Trophoblast cell (in vitro differentiated cells and primary cell): ENCODE measurements around the gene GAP43.

Experiments used
- DNase-seq, 2 donors: peaks; one replicate each; pipeline ENCODE4 v3.0.0-alpha.2; 2016
- H2AFZ ChIP-seq: 2 replicates; pipeline ENCODE4 v1.6.1; 2013; ENCODE audit warnings: low read length, moderate library complexity, mild to moderate bottlenecking; ENCODE audit not compliant: insufficient read depth, poor library complexity
- H2AK5ac ChIP-seq: 2 replicates; pipeline ENCODE4 v1.6.1; 2013; ENCODE audit warnings: mild to moderate bottlenecking, low read length
- H2BK120ac ChIP-seq: 2 replicates; pipeline ENCODE4 v1.6.1; 2013; ENCODE audit warnings: low read length, mild to moderate bottlenecking, moderate library complexity; ENCODE audit not compliant: insufficient read depth, poor library complexity
- H2BK12ac ChIP-seq: 2 replicates; pipeline ENCODE4 v1.6.1; 2013; ENCODE audit warnings: mild to moderate bottlenecking, low read length, moderate library complexity
- H2BK5ac ChIP-seq: 2 replicates; pipeline ENCODE4 v1.6.1; 2013; ENCODE audit warnings: low read length, low read depth, moderate library complexity, mild to moderate bottlenecking; ENCODE audit not compliant: poor library complexity
- H3K14ac ChIP-seq: 2 replicates; pipeline ENCODE4 v1.6.1; 2013; ENCODE audit warnings: mild to moderate bottlenecking, low read length
- H3K18ac ChIP-seq: 2 replicates; pipeline ENCODE4 v1.6.1; 2013; ENCODE audit warnings: mild to moderate bottlenecking, low read length
- H3K23ac ChIP-seq: 2 replicates; pipeline ENCODE4 v1.6.1; 2013; ENCODE audit warnings: low read length
- H3K27ac ChIP-seq: 2 replicates; pipeline ENCODE4 v1.5.1; 2013; ENCODE audit warnings: low read depth, mild to moderate bottlenecking, inconsistent platforms, low read length, moderate library complexity
- H3K27me3 ChIP-seq: 2 replicates; pipeline ENCODE4 v1.6.1; 2013; ENCODE audit warnings: inconsistent platforms, mild to moderate bottlenecking, low read length, moderate library complexity; ENCODE audit not compliant: insufficient read depth
- H3K36me3 ChIP-seq, 2 experiments: 1 replicate in 1 of 2; 2 replicates in 1 of 2; pipeline ENCODE4 v1.6.1; 2013; ENCODE audit warnings: low read length in 2 of 2, mild to moderate bottlenecking in 2 of 2, moderate library complexity in 1 of 2; ENCODE audit not compliant: insufficient read depth in 2 of 2, control insufficient read depth in 1 of 2
- H3K4ac ChIP-seq: 2 replicates; pipeline ENCODE4 v1.6.1; 2013; ENCODE audit warnings: low read depth, mild to moderate bottlenecking, low read length, moderate library complexity
- H3K4me1 ChIP-seq, 2 experiments: 1 replicate in 1 of 2; 2 replicates in 1 of 2; pipeline ENCODE4 v1.6.1; 2013; ENCODE audit warnings: low read length in 2 of 2, mild to moderate bottlenecking in 2 of 2, moderate library complexity in 1 of 2; ENCODE audit not compliant: insufficient read depth in 2 of 2, control insufficient read depth in 1 of 2
- H3K4me2 ChIP-seq: 2 replicates; pipeline ENCODE4 v1.6.1; 2013; ENCODE audit warnings: inconsistent platforms, mild to moderate bottlenecking, low read length, moderate library complexity
- H3K4me3 ChIP-seq: 2 replicates; pipeline ENCODE4 v1.5.1; 2013; ENCODE audit warnings: mild to moderate bottlenecking, low read depth, low read length, inconsistent platforms
- H3K79me1 ChIP-seq: one replicate; pipeline ENCODE4 v1.6.1; 2013; ENCODE audit warnings: low read length
- H3K79me2 ChIP-seq: 2 replicates; pipeline ENCODE4 v1.6.1; 2013; ENCODE audit warnings: low read length, mild to moderate bottlenecking; ENCODE audit not compliant: control insufficient read depth, insufficient read depth, poor library complexity
- H3K9ac ChIP-seq: 2 replicates; pipeline ENCODE4 v1.6.1; 2013; ENCODE audit warnings: mild to moderate bottlenecking, low read length
- H3K9me3 ChIP-seq: 2 replicates; pipeline ENCODE4 v1.6.1; 2013; ENCODE audit warnings: low read depth, mild to moderate bottlenecking, control low read depth, inconsistent platforms, low read length; ENCODE audit not compliant: insufficient read depth
- H4K12ac ChIP-seq: 2 replicates; pipeline ENCODE4 v1.6.1; 2013; ENCODE audit warnings: low read depth, mild to moderate bottlenecking, low read length, moderate library complexity
- H4K8ac ChIP-seq: 2 replicates; pipeline ENCODE4 v1.6.1; 2013; ENCODE audit warnings: low read depth, mild to moderate bottlenecking, low read length, moderate library complexity
- H4K91ac ChIP-seq: one replicate; pipeline ENCODE4 v1.6.1; 2013; ENCODE audit warnings: low read depth, mild to moderate bottlenecking, low read length, moderate library complexity
- WGBS: extraction: QIAGEN DNeasy Blood & Tissue Kit; methylation state at CpG from one replicate; pipeline ENCODE4 v1.1.7; 2013; ENCODE audit warnings: missing lambda C conversion rate; ENCODE audit not compliant: insufficient read length, insufficient coverage; ENCODE audit errors: extremely low coverage; 5-methylcytosine and 5-hydroxymethylcytosine counted together

The GAP43 gene

DNA sequence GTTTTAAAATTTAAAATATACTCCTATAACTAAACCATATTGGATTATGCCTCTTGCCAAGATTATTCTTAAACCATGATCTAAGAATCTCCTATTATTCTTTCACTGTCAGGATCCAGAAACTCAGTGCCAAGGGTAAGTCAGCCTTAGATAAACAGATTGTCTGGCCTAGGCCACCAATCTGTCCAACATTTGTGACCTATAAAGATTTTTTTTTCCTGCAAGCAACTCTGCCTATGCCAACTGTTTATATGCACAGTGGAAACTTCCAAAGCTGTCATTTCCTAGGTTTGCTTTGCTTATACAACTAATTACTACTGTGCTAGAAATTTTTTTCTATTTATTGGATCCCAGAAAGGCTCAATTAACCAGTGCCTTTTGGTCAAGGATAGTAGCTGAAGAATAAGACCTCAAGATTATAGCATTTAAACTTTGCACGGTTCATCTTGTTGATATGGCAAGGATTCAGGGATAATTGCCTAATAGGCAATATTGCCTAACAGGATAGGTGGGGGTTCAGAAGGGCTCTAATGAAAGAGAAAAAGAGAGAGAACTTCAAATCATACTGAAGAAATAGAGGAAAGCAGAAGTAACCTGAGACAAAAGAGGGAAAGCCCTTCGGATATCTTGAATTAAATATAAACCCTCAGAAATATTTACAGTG is 22.8 kb downstream of the GAP43 start:
- Histone ChIP-seq H4K91ac (no peak overlapping the region), H3K9me3 (no peaks in the 10 kb centered on the region), H3K79me2 (no peaks in the 10 kb centered on the region), H3K27ac (no peak overlapping the region), H3K14ac (no peak overlapping the region), H4K8ac (no peak overlapping the region), H3K4me2 (no peak overlapping the region), H3K4me3 (no peak overlapping the region), H3K36me3 (no peaks in the 10 kb centered on the region), H2BK120ac (no peak overlapping the region), H3K18ac (no peak overlapping the region), H3K9ac (no peak overlapping the region), H4K12ac (no peak overlapping the region), H3K79me1 (no peaks in the 10 kb centered on the region), H2AK5ac (no peak overlapping the region), H2BK5ac (no peak overlapping the region), H3K27me3 (no peaks in the 10 kb centered on the region), H3K23ac (no peak overlapping the region), H3K4me1 (no peaks in the 10 kb centered on the region), H2BK12ac (no peak overlapping the region), H3K4ac (no peak overlapping the region), H2AFZ (no peak overlapping the region)
- no peak for DNase-seq
- no CpG with 5 or more reads among the region's 2 CpGs for WGBS

DNA sequence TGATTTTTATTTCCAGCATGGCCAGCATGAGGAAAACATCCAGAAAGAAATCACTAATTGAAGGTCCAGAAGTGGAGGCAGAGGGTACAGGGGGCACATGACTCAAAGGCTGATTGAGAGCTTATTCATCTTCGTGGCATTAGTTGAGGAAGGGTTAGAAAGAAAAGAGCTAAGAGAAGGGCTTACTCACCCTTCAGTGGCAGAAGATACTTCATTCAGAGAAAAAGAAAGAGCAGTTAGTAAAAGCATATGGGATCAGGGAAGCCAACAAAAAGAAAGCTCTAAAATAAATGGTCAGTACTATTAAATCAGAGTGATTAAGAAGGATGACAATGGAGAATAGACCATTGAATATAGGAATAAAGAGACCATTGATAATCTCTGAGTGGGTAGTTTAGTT is 25.2 kb downstream of the GAP43 start:
- no CpG with 5 or more reads among the region's 1 CpG for WGBS
- H2AK5ac ChIP-seq, result no peak overlapping the region

DNA sequence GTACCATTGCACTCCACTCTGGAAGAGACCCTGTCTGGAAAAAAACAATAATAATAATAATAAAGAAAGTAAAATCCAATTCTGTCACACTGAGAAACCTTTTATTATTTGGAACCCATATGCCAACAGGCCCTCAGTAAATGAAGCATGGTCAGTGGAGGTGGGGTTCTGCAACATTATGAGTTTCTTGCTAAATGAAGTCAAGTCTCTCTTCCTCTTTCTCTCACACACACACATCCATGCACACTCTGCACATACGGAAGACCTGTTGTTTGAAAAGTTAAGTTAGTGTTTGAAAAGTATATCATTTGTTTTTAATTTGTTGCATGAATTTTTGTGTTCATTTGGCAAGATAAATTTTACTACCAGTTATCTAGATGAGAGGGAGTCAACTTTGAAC is 27.8 kb downstream of the GAP43 start:
- Histone ChIP-seq H2AFZ (no peak overlapping the region), H3K18ac (no peak overlapping the region), H3K36me3 (no peaks in the 10 kb centered on the region), H2BK5ac (no peak overlapping the region), H3K14ac (no peak overlapping the region), H4K8ac (no peak overlapping the region), H3K79me1 (no peaks in the 10 kb centered on the region), H3K4me1 (no peaks in the 10 kb centered on the region), H3K27me3 (no peaks in the 10 kb centered on the region), H2BK12ac (no peak overlapping the region), H3K4me2 (no peak overlapping the region), H2BK120ac (no peak overlapping the region), H3K27ac (no peak overlapping the region), H3K23ac (no peak overlapping the region), H3K4me3 (no peak overlapping the region), H3K4ac (no peak overlapping the region), H4K12ac (no peak overlapping the region), H2AK5ac (no peak overlapping the region), H4K91ac (no peak overlapping the region), H3K9me3 (no peaks in the 10 kb centered on the region), H3K79me2 (no peaks in the 10 kb centered on the region), H3K9ac (no peak overlapping the region)
- no CpG with 5 or more reads among the region's 1 CpG for WGBS
- DNase-seq, result no peak

More for the DNA sequence above, 25.2 kb downstream of the GAP43 start:
- Histone ChIP-seq H4K12ac (no peak overlapping the region), H3K4me1 (no peaks in the 10 kb centered on the region), H2BK12ac (no peak overlapping the region), H3K27me3 (no peaks in the 10 kb centered on the region), H4K8ac (no peak overlapping the region), H2BK120ac (no peak overlapping the region), H3K79me2 (no peaks in the 10 kb centered on the region), H3K4me2 (no peak overlapping the region), H3K36me3 (no peaks in the 10 kb centered on the region), H2BK5ac (no peak overlapping the region), H3K9ac (no peak overlapping the region), H3K4ac (no peak overlapping the region), H3K4me3 (no peak overlapping the region), H3K23ac (no peak overlapping the region), H4K91ac (no peak overlapping the region), H3K9me3 (no peaks in the 10 kb centered on the region), H3K18ac (no peak overlapping the region), H3K14ac (no peak overlapping the region), H2AFZ (no peak overlapping the region), H3K27ac (no peak overlapping the region), H3K79me1 (no peaks in the 10 kb centered on the region)
- DNase-seq, result no peak

DNA sequence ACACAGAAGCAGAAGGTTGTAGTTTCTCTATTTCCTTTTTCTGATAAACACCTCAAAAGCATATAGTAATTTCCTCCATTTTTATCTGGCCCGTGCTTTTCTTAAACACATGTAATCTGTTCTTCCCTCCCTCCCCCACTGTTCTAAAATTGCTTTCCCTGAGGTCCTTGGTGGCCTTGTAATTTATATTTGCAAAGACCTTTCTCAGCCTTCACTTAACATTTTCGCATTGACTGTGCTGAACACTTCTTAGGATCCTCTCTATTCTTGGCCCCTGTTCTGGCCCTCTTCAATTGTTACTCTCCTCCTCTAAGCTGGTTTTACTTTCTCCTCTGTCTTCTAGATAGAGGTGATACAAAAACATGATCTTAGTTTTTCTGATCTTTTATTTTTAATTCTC is 28.3 kb downstream of the GAP43 start:
- Histone ChIP-seq H3K27ac (no peak overlapping the region), H3K23ac (no peak overlapping the region), H2AK5ac (no peak overlapping the region), H3K4me3 (no peak overlapping the region), H3K4me1 (no peaks in the 10 kb centered on the region), H3K14ac (no peak overlapping the region), H2BK120ac (no peak overlapping the region), H3K79me1 (no peaks in the 10 kb centered on the region), H3K4me2 (no peak overlapping the region), H3K27me3 (no peaks in the 10 kb centered on the region), H2BK5ac (no peak overlapping the region), H3K9ac (no peak overlapping the region), H4K12ac (no peak overlapping the region), H3K79me2 (no peaks in the 10 kb centered on the region), H3K4ac (no peak overlapping the region), H2BK12ac (no peak overlapping the region), H3K9me3 (no peaks in the 10 kb centered on the region), H3K36me3 (no peaks in the 10 kb centered on the region), H4K8ac (no peak overlapping the region), H2AFZ (no peak overlapping the region), H3K18ac (no peak overlapping the region), H4K91ac (no peak overlapping the region)
- DNase-seq, result no peak
- no CpG with 5 or more reads among the region's 2 CpGs for WGBS
